ENCODE data around the gene KCNMA1. TPM values are rescaled to one million over a fixed set of nuclear protein-coding genes. Genes with fewer than 3 reads are reported as not detected.

The KCNMA1 gene
- total RNA-seq, 1 donor = 77.8 TPM

GRCh38 chr10:76881477-76882220, 756.0 kb downstream of the KCNMA1 start:
- no peak overlapping the region for H3K27ac ChIP-seq (ENCODE audit: low read depth, low read length)
- H2AFZ ChIP-seq (ENCODE audit: low read length) = no peak overlapping the region
- peaks cover 11% of the 10 kb centered on the region for H3K4me1 ChIP-seq (ENCODE audit: insufficient read depth, low read length)
- H3K36me3 ChIP-seq (ENCODE audit: insufficient read depth, low read length) = no peaks in the 10 kb centered on the region
- H3K27me3 ChIP-seq (ENCODE audit: insufficient read depth, low read length) = no peaks in the 10 kb centered on the region
- H4K20me1 ChIP-seq (ENCODE audit: insufficient read depth, low read length) = no peaks in the 10 kb centered on the region
- no peak for TF ChIP-seq CTCF (IDR thresholded peaks at IDR 0.05; ENCODE audit: extremely low read depth, low read depth, low read length)
- H3K4me3 ChIP-seq (ENCODE audit: insufficient read depth, low read length) = no peak overlapping the region
- no peaks in the 10 kb centered on the region for H3K9me3 ChIP-seq (ENCODE audit: low read depth, low read length)
- H3K4me2 ChIP-seq (ENCODE audit: insufficient read depth, low read length) = no peak overlapping the region
- DNase-seq (ENCODE audit: insufficient read length, low spot score, missing footprints) = peak; percentile 47
- H3K79me2 ChIP-seq (ENCODE audit: insufficient read depth, low read length) = no peaks in the 10 kb centered on the region

- Histone ChIP-seq H3K36me3 (ENCODE audit: insufficient read depth, low read length) (no peaks in the 10 kb centered on the region), H3K27ac (ENCODE audit: low read depth, low read length) (no peak overlapping the region), H2AFZ (ENCODE audit: low read length) (no peak overlapping the region), H3K4me3 (ENCODE audit: insufficient read depth, low read length) (no peak overlapping the region), H3K9me3 (ENCODE audit: low read depth, low read length) (no peaks in the 10 kb centered on the region), H3K4me1 (ENCODE audit: insufficient read depth, low read length) (peaks cover 11% of the 10 kb centered on the region), H3K79me2 (ENCODE audit: insufficient read depth, low read length) (no peaks in the 10 kb centered on the region), H3K27me3 (ENCODE audit: insufficient read depth, low read length) (no peaks in the 10 kb centered on the region), H3K4me2 (ENCODE audit: insufficient read depth, low read length) (no peak overlapping the region), H4K20me1 (ENCODE audit: insufficient read depth, low read length) (no peaks in the 10 kb centered on the region)
- no peak for TF ChIP-seq CTCF (IDR thresholded peaks at IDR 0.05; ENCODE audit: extremely low read depth, low read depth, low read length)
- no peak for DNase-seq (ENCODE audit: insufficient read length, low spot score, missing footprints)
Measured at GRCh38 chr10:76880931-76881330, 756.7 kb downstream of the KCNMA1 start.

GRCh38 chr10:76879116-76879913, 758.3 kb downstream of the KCNMA1 start:
- no peak for TF ChIP-seq CTCF (IDR thresholded peaks at IDR 0.05; ENCODE audit: extremely low read depth, low read depth, low read length)
- H3K27me3 ChIP-seq (ENCODE audit: insufficient read depth, low read length) = no peaks in the 10 kb centered on the region
- H3K36me3 ChIP-seq (ENCODE audit: insufficient read depth, low read length) = no peaks in the 10 kb centered on the region
- H3K4me3 ChIP-seq (ENCODE audit: insufficient read depth, low read length) = no peak overlapping the region
- no peak for DNase-seq (ENCODE audit: insufficient read length, low spot score, missing footprints)
- H3K4me1 ChIP-seq (ENCODE audit: insufficient read depth, low read length) = peaks cover 14% of the 10 kb centered on the region
- H3K9me3 ChIP-seq (ENCODE audit: low read depth, low read length) = no peaks in the 10 kb centered on the region
- peaks cover 2% of the 10 kb centered on the region for H4K20me1 ChIP-seq (ENCODE audit: insufficient read depth, low read length)
- H3K79me2 ChIP-seq (ENCODE audit: insufficient read depth, low read length) = no peaks in the 10 kb centered on the region
- no peak overlapping the region for H2AFZ ChIP-seq (ENCODE audit: low read length)
- H3K4me2 ChIP-seq (ENCODE audit: insufficient read depth, low read length) = no peak overlapping the region
- no peak overlapping the region for H3K27ac ChIP-seq (ENCODE audit: low read depth, low read length)

GRCh38 chr10:76878514-76878913, 759.1 kb downstream of the KCNMA1 start:
- no peaks in the 10 kb centered on the region for H3K27me3 ChIP-seq (ENCODE audit: insufficient read depth, low read length)
- H3K4me2 ChIP-seq (ENCODE audit: insufficient read depth, low read length) = no peak overlapping the region

More at GRCh38 chr10:76878514-76878913, 759.1 kb downstream of the KCNMA1 start:
- Histone ChIP-seq H3K4me3 (ENCODE audit: insufficient read depth, low read length) (no peak overlapping the region), H3K36me3 (ENCODE audit: insufficient read depth, low read length) (no peaks in the 10 kb centered on the region), H3K4me1 (ENCODE audit: insufficient read depth, low read length) (peaks cover 19% of the 10 kb centered on the region), H4K20me1 (ENCODE audit: insufficient read depth, low read length) (peaks cover 2% of the 10 kb centered on the region), H2AFZ (ENCODE audit: low read length) (no peak overlapping the region), H3K9me3 (ENCODE audit: low read depth, low read length) (no peaks in the 10 kb centered on the region), H3K27ac (ENCODE audit: low read depth, low read length) (no peak overlapping the region), H3K79me2 (ENCODE audit: insufficient read depth, low read length) (no peaks in the 10 kb centered on the region)
- TF ChIP-seq CTCF (IDR thresholded peaks at IDR 0.05; ENCODE audit: extremely low read depth, low read depth, low read length) = no peak
- no peak for DNase-seq (ENCODE audit: insufficient read length, low spot score, missing footprints)

All from osteoblast (primary cell).